Fibroblast of pulmonary artery (primary cell): ENCODE data around the gene GCC2.
"Not testable (repeated sequence)": the region's sequence is repeated elsewhere in the genome, so short reads cannot be mapped to it uniquely, and the experiment has no call there.

ENCODE experiments used
- DNase-seq: peaks from one replicate; pipeline ENCODE4 v3.0.0-alpha.2; 2010; ENCODE audit warnings: low read depth
- H3K4me3 ChIP-seq: replicated peaks from 2 replicates; pipeline ENCODE4 v1.5.1; 2011; ENCODE audit warnings: low read depth, mild to moderate bottlenecking, control low read depth, low read length, moderate library complexity
- CTCF ChIP-seq: IDR thresholded peaks from 2 replicates; pipeline ENCODE4 v1.5.1; 2011; ENCODE audit warnings: mild to moderate bottlenecking, control low read depth, low read length, inconsistent platforms; ENCODE audit errors: missing control alignments

The GCC2 gene

GRCh38 chr2:108553209-108553919 is 104.4 kb downstream of the GCC2 start:
- DNase-seq, result no peak
- no peak for TF ChIP-seq CTCF
- H3K4me3 ChIP-seq, result no peak overlapping the region

GRCh38 chr2:108554528-108554927 is 105.5 kb downstream of the GCC2 start:
- no peak overlapping the region for H3K4me3 ChIP-seq
- TF ChIP-seq CTCF, result no peak
- DNase-seq, result no peak

- TF ChIP-seq CTCF, result no peak
- no peak overlapping the region for H3K4me3 ChIP-seq
- DNase-seq, result no peak
Measured at GRCh38 chr2:108555572-108555971, 106.6 kb downstream of the GCC2 start.

- DNase-seq, H3K4me3 ChIP-seq: not testable (repeated sequence)
Measured at GRCh38 chr2:108556581-108556980, 107.6 kb downstream of the GCC2 start.
